SK-MEL-5 (cell line): Measurements from ENCODE around the gene AADACL3. TPM values are rescaled to one million over a fixed set of nuclear protein-coding genes. Genes with fewer than 3 reads are reported as not detected.
"Not testable (repeated sequence)": the region's sequence is repeated elsewhere in the genome, so short reads cannot be mapped to it uniquely, and the experiment has no call there.

Experiments used
- DNase-seq: peaks from one replicate; pipeline ENCODE4 v3.0.0-alpha.2; 2016; ENCODE audit warnings: low read depth, low spot score
- in situ Hi-C: cut with HindIII; loops from 2 replicates; pipeline ENCODE4 v1.10.0; 2016; ENCODE audit warnings: low sequenced_read_pairs, high pct_unique_total_duplicates, low pct_unique_long_range_greater_than_20kb
- total RNA-seq: library from RNA; depleted of rRNA; stranded (reverse); fragments of >200 nt; shearing (Covaris generic); gene quantifications from 2 replicates; pipeline ENCODE4 v1.2.3, GENCODE V29; 2014

The AADACL3 gene
- total RNA-seq, 1 experiment from 2014 or later: not detected

- in situ Hi-C loops: no loop called here
- DNase-seq: no peak
These were observed 4.4 kb upstream of the AADACL3 start for GRCh38 chr1:12711536-12711935.

GRCh38 chr1:12712076-12712475, 3.8 kb upstream of the AADACL3 start:
- in situ Hi-C loops: no loop called here
- no peak for DNase-seq

- no peak for DNase-seq
- in situ Hi-C loops: no loop called here
These were observed 3.0 kb upstream of the AADACL3 start for GRCh38 chr1:12712929-12713328.

GRCh38 chr1:12713651-12714050, 2.3 kb upstream of the AADACL3 start:
- DNase-seq, in situ Hi-C loops: not testable (repeated sequence)

DNA sequence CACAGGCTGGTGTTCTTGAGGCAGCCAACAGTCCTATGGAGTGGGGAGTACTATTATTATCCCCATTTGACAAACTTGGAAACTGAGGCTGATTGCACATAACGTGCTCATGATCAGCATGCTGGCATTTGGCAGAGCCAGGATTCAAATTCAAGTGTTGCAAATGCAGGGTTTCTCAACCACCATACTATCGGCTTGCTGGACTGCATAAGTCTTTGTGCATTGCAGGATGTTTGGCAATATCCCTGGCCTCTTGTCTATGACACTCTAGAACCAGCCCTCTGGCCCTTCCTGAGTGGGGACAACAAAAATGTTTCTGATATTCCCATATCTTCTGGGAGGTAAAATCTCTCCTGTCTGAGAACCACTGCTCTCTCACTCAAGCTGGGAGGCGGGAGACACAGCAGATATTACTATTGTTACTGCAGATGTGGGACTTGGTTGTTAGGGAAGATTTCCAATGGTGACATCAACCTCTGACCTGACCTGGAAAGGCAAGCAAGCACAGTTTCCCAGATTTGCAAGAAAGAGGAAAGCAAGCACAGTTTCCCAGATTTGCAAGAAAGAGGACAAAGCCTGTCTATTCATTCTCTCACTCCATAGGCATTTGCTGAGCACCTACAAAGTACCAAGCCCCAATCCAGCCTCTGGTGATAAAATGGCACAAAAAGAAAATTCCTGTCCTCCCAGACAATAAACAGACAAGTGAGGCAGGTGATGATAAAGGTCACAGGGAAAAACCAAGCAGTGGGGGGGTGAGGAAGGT, 1.0 kb upstream of the AADACL3 start:
- in situ Hi-C loops: no loop called here
- DNase-seq: no peak

GRCh38 chr1:12717301-12717838, 1.5 kb downstream of the AADACL3 start:
- no peak for DNase-seq
- in situ Hi-C loops: no loop called here

- DNase-seq: no peak
- in situ Hi-C loops: no loop called here
These were observed 6.7 kb downstream of the AADACL3 start for GRCh38 chr1:12722626-12723025.

- in situ Hi-C loops: no loop called here
- no peak for DNase-seq
These were observed 12.5 kb downstream of the AADACL3 start for GRCh38 chr1:12728391-12728790.

DNA sequence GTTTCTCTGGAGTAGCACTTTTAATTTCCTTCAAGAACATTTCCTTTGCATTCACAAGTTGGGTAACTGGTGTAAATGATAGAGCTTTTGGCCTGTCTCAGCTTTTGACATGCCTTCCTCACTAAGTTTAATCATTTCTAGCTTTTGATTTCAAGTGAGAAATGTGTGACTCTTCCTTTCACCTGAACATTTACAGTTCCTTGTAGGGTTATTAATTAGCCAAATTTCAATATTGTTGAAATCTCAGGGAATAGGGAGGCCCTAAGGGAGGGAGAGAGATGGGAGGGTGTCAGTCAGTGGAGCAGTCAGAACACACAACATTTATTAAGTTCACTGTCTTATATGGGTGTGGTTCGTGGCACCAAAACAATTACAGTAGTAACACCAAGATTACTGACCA, 14.2 kb downstream of the AADACL3 start:
- in situ Hi-C loops: no loop called here
- DNase-seq: no peak

GRCh38 chr1:12731084-12731483, 15.2 kb downstream of the AADACL3 start:
- DNase-seq, in situ Hi-C loops: not testable (repeated sequence)

GRCh38 chr1:12734651-12735050, 18.7 kb downstream of the AADACL3 start:
- no peak for DNase-seq
- in situ Hi-C loops: no loop called here

GRCh38 chr1:12738934-12739333, 23.0 kb downstream of the AADACL3 start:
- in situ Hi-C loops: no loop called here
- no peak for DNase-seq

DNA sequence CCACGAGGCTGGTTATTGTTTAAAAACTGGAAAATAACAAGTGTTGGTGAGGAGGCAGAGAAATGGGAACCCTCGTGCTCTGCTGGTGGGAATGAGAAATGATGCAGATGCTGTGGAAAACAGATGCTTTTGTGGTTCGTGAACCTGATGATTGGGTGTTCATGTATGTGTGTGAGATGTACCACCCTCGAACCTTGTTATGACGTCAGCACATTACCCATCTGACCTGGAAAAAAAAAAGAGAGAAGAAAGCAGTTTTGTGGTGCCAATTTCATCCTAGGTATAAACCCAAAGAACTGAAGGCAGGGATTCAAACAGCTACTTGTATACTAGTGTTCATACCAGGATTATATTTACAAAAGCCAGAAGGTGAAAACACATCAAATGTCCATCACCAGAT, 23.7 kb downstream of the AADACL3 start:
- DNase-seq: peak; percentile 4
- in situ Hi-C loops: no loop called here

DNA sequence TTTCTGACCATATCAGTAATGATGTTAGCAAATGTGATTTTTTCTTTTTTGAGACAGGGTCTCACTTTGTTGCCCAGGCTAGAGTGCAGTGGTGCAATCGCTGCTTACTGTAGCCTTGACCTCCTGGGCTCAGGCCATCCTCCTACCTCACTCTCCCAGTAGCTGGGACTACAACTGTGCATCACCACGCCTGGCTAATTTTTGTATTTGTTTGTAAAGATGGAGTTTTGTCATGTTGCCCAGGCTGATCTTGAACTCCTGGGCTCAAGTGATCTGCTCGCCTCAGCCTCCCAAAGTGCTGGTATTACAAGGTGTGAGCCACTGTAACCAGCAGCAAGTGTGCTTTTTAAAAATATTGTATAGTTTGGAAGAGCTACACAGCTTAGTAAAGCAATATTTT, 26.0 kb downstream of the AADACL3 start:
- no peak for DNase-seq
- in situ Hi-C loops: no loop called here

GRCh38 chr1:12745126-12745991, 29.4 kb downstream of the AADACL3 start:
- DNase-seq: no peak
- in situ Hi-C loops: no loop called here

DNA sequence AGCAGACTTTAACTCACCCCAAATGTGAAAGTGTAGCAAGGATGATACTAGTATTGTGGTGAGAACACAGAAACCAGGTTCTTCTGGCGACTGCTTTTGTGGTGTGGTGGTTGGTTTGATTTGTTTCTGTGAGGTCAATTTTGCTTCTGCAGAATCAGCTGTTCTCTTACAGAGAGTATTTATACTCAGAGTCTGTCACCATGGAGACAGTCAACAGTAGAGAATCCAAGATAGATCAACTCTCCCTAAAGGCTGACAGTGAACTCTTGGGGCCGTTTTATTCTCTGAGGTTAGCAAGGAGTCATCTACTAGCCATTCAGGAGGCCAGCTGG, 30.0 kb downstream of the AADACL3 start, which contains the start of gene CFAP107:
CFAP107 (plus strand) TSS at position 209 of the 332 bp plus-strand sequence. CDS start 231 bp downstream, outside the sequence.
- in situ Hi-C loops: no loop called here
- DNase-seq: no peak

DNA sequence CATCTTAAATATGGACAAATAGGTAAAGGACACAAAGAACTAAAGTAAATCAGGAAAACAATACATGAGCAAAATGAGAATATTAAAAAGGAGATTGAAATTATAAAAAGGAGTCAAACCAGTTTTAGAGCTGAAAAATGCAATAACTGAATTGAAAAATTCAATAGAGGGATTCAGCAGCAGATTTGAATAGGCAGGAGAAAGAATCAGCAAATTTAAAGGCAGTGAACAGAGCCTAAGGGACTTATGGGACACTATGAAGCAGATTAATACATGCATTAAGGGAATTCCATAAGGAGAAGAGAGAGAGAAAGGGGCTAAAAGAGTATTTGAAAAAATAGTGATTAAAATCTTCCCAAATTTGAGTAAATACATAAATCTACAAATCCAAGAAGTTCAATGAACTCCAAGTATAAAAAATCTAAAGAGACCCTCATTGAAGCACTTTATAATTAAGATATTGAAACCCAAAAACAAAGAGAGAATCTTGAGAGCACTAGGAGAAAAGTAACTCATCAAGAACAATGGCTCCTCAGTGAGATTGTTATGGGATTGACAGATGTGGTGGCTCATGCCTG, 33.0 kb downstream of the AADACL3 start:
- in situ Hi-C loops: no loop called here
- no peak for DNase-seq

GRCh38 chr1:12754738-12755137, 38.8 kb downstream of the AADACL3 start:
- in situ Hi-C loops: no loop called here
- no peak for DNase-seq
